Measurements from ENCODE around the gene FRY. TPM values are rescaled to one million over a fixed set of nuclear protein-coding genes. Genes with fewer than 3 reads are reported as not detected.

The FRY gene
- total and polyA plus RNA-seq, 10 of the 15 experiments (the other 5 are each of a cell fraction or from before 2014, with no cell fraction given): 0.18 to 1.4 (median 0.30) TPM

GRCh38 chr13:32011971-32012370 is 19.6 kb upstream of the FRY start:
- Histone ChIP-seq H3K4me1 (ENCODE audit: control insufficient read depth, insufficient read depth, low read length) (no peaks in the 10 kb centered on the region), H3K4me2 (ENCODE audit: control insufficient read depth, insufficient read depth) (no peak overlapping the region), H3K27ac (ENCODE audit: control insufficient read depth, insufficient read depth) (no peak overlapping the region), H3K36me3 (ENCODE audit: control insufficient read depth in 2 of 2, insufficient read depth in 2 of 2, low read length in 1 of 2) (no peaks in the 10 kb centered on the region), H3K79me2 (ENCODE audit: control insufficient read depth, insufficient read depth, low read length) (no peaks in the 10 kb centered on the region), H3K27me3 (replicated peaks in 1 of 2; ENCODE audit: control insufficient read depth in 2 of 2, insufficient read depth in 2 of 2, low read length in 1 of 2) (no peaks in the 10 kb centered on the region), H3K9ac (ENCODE audit: control insufficient read depth, insufficient read depth, low read length) (no peak overlapping the region), H4K20me1 (ENCODE audit: control insufficient read depth, insufficient read depth) (no peaks in the 10 kb centered on the region), H2AFZ (ENCODE audit: control insufficient read depth, low read depth, low read length) (no peak overlapping the region), H3K4me3 (no peak overlapping the region), H3K9me3 (replicated peaks; ENCODE audit: control insufficient read depth, insufficient read depth, low read length) (no peaks in the 10 kb centered on the region)
- SMC1A ChIA-PET (ENCODE audit: uncharacterized antibody, unreplicated experiment): interaction anchor here (0.5 to 1.2 kb wide), 3 partner anchors 44 to 658 kb away, joined by 3 to 5 read pairs (median 4); no protein-coding TSS in a partner anchor
- in situ Hi-C loops (cut with MboI): no loop called here
- POLR2A ChIA-PET: no interaction called here
- DNase-seq (ENCODE audit: low read depth, low spot score) (no peak), ATAC-seq (no peak), FAIRE-seq (no peak)
- TF ChIP-seq ZNF687 (IDR thresholded peaks at IDR 0.05): no peak
- TF ChIP-seq CBFB (IDR thresholded peaks at IDR 0.05; ENCODE audit: low read depth): no peak
- TF ChIP-seq BRCA1 (IDR thresholded peaks at IDR 0.05; ENCODE audit: low read depth, low read length): no peak
- no peak for TF ChIP-seq SP1 (IDR thresholded peaks at IDR 0.05; ENCODE audit: low read depth, low read length)
- no peak for TF ChIP-seq HSF1 (IDR thresholded peaks at IDR 0.05; ENCODE audit: low read depth, low read length)
- TF ChIP-seq POLR2AphosphoS2 (IDR thresholded peaks at IDR 0.05; ENCODE audit: low read depth, low read length): no peak
- no peak for TF ChIP-seq RAD21 (IDR thresholded peaks at IDR 0.05; ENCODE audit: insufficient read depth, low read depth, low read length)
- no peak for TF ChIP-seq MYB (IDR thresholded peaks at IDR 0.05; ENCODE audit: borderline replicate concordance, low read depth, low read length)
- TF ChIP-seq KLF5 (IDR thresholded peaks at IDR 0.05; ENCODE audit: partially characterized antibody): no peak
- no peak for TF ChIP-seq POLR2A (IDR thresholded peaks at IDR 0.05; ENCODE audit: low read depth, low read length)
- no peak for TF ChIP-seq SMC3 (IDR thresholded peaks at IDR 0.05; ENCODE audit: borderline replicate concordance, low read length)
- CTCF ChIA-PET: interaction anchor here (2.2 kb wide), 1 partner anchor 10 kb away, joined by 8 read pairs; no protein-coding TSS in a partner anchor
- intact Hi-C loops (cut with micrococcal nuclease; ENCODE audit: unreplicated experiment): loop anchor here (10.0 kb wide), 1 partner anchor 187 kb away; no protein-coding TSS in a partner anchor
- RAD21 ChIA-PET (ENCODE audit: unreplicated experiment): no interaction called here
- no TSS peak for BruUV-seq (replicated peaks)
